Loucy (cell line): ENCODE measurements around the gene RPL5.

Source experiments
- EZH2phosphoT487 ChIP-seq: fragments of 200-600 bp; IDR thresholded peaks from 2 replicates; pipeline ENCODE4 v1.6.1; 2018; ENCODE audit warnings: antibody characterized with exemption, mild to moderate bottlenecking, moderate library complexity, borderline replicate concordance
- TF ChIP-seq, protein P1 (sequence below): fragments of 200-600 bp; sonication (generic); conservative IDR thresholded peaks from 2 replicates; pipeline ENCODE4 v1.5.1; 2014; ENCODE audit warnings: mild to moderate bottlenecking, antibody characterized with exemption, low read length

DNA sequence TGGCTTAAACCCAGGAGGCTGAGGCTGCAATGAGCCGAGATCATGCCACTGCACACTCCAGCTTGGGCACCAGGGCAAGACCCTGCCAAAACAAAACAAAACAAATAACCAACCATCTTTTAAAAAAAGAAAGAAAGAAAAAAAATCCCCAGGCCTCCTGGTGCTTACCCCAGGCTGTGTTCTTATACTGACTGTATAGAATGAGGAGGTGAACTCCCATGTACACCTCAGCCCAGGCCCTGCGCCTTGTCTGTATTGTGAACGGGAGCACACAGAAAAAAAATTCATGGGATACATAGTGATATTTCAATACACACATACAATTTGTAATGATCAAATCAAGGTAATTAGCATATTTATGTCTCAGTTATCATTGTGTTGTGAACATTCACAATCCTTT, 14.1 kb downstream of the RPL5 start:
- TF ChIP-seq, protein P1, sequence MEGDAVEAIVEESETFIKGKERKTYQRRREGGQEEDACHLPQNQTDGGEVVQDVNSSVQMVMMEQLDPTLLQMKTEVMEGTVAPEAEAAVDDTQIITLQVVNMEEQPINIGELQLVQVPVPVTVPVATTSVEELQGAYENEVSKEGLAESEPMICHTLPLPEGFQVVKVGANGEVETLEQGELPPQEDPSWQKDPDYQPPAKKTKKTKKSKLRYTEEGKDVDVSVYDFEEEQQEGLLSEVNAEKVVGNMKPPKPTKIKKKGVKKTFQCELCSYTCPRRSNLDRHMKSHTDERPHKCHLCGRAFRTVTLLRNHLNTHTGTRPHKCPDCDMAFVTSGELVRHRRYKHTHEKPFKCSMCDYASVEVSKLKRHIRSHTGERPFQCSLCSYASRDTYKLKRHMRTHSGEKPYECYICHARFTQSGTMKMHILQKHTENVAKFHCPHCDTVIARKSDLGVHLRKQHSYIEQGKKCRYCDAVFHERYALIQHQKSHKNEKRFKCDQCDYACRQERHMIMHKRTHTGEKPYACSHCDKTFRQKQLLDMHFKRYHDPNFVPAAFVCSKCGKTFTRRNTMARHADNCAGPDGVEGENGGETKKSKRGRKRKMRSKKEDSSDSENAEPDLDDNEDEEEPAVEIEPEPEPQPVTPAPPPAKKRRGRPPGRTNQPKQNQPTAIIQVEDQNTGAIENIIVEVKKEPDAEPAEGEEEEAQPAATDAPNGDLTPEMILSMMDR: no peak
- no peak for TF ChIP-seq EZH2phosphoT487
